Prostate gland (tissue), 2 donors: ENCODE data around the gene ZNF267. TPM values are rescaled to one million over a fixed set of nuclear protein-coding genes. Genes with fewer than 3 reads are reported as not detected.

Experiments
- DNase-seq: peaks from one replicate; pipeline ENCODE4 v3.0.0-alpha.2; 2019; ENCODE audit warnings: low spot score
- H3K27ac ChIP-seq, 2 donors: fragments of 200-600 bp; sonication (generic); 2 replicates each; pipeline ENCODE4 v1.5.1; 2017 to 2019
- H3K27me3 ChIP-seq: fragments of 200-600 bp; sonication (generic); replicated peaks from 2 replicates; pipeline ENCODE4 v1.5.1; 2019; ENCODE audit not compliant: insufficient read depth
- H3K36me3 ChIP-seq, 2 donors: fragments of 200-600 bp; sonication (generic); 1 replicate in 1 of 2; 2 replicates in 1 of 2; pipeline versions ENCODE4 v1.5.1 to v1.8.1; 2017 to 2019
- H3K4me1 ChIP-seq: fragments of 200-600 bp; sonication (generic); replicated peaks from 2 replicates; pipeline ENCODE4 v1.5.1; 2019
- H3K4me3 ChIP-seq, 2 donors: fragments of 200-600 bp; sonication (generic); 2 replicates each; pipeline ENCODE4 v1.5.1; 2017 to 2019
- H3K9me3 ChIP-seq: fragments of 200-600 bp; sonication (generic); 2 replicates; pipeline ENCODE4 v1.5.1; 2017
- POLR2A ChIP-seq: fragments of 450-650 bp; IDR thresholded peaks from one replicate; pipeline ENCODE4 v1.6.1; 2016; ENCODE audit warnings: antibody characterized with exemption, mild to moderate bottlenecking
- POLR2AphosphoS5 ChIP-seq: sonication (generic); formaldehyde crosslinking; IDR thresholded peaks from one replicate; pipeline ENCODE4 v1.6.1; 2017; ENCODE audit warnings: antibody characterized with exemption
- WGBS: methylation state at CpG from one replicate; pipeline ENCODE4 v1.1.5; 2018; 5-methylcytosine and 5-hydroxymethylcytosine counted together
- intact Hi-C: fragments of 100-400 bp; cut with DNase I; formaldehyde crosslinking; loops from one replicate; pipeline ENCODE4 v1.14.2; 2022
- total RNA-seq, 2 donors: library from RNA; depleted of rRNA; stranded (reverse); fragments of >200 nt; gene quantifications; one replicate each; pipeline ENCODE4 v1.1.0, GENCODE V29; 2016
- TF ChIP-seq, protein P1 (sequence below), 4 experiments: fragments of 200-600 bp in 2 of 4; fragments of 450-650 bp in 2 of 4; sonication (generic) in 2 of 4; IDR thresholded peaks; 1 replicate in 3 of 4; 2 replicates in 1 of 4; pipeline ENCODE4 v1.5.1; 2016 to 2019; ENCODE audit warnings: antibody characterized with exemption in 4 of 4, mild to moderate bottlenecking in 2 of 4, moderate library complexity in 2 of 4

ZNF267 gene
- total RNA-seq, 2 donors from 2014 or later = 6.9 to 21.4 TPM

GRCh38 chr16:31869511-31870201 is 4.0 kb upstream of the ZNF267 start:
- H3K27ac ChIP-seq = no peak overlapping the region
- peak; percentile 33 for TF ChIP-seq POLR2AphosphoS5
- TF ChIP-seq, protein P1, sequence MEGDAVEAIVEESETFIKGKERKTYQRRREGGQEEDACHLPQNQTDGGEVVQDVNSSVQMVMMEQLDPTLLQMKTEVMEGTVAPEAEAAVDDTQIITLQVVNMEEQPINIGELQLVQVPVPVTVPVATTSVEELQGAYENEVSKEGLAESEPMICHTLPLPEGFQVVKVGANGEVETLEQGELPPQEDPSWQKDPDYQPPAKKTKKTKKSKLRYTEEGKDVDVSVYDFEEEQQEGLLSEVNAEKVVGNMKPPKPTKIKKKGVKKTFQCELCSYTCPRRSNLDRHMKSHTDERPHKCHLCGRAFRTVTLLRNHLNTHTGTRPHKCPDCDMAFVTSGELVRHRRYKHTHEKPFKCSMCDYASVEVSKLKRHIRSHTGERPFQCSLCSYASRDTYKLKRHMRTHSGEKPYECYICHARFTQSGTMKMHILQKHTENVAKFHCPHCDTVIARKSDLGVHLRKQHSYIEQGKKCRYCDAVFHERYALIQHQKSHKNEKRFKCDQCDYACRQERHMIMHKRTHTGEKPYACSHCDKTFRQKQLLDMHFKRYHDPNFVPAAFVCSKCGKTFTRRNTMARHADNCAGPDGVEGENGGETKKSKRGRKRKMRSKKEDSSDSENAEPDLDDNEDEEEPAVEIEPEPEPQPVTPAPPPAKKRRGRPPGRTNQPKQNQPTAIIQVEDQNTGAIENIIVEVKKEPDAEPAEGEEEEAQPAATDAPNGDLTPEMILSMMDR (IDR thresholded peaks at IDR 0.05) = no peak
- no peak overlapping the region for H3K4me3 ChIP-seq
- no peaks in the 10 kb centered on the region for H3K9me3 ChIP-seq
- no peak for DNase-seq
- H3K36me3 ChIP-seq = no peaks in the 10 kb centered on the region
- intact Hi-C loops = loop anchor here (5.0 to 10.0 kb wide), 5 partner anchors 155 to 885 kb away; partner anchors contain the start of genes HSD3B7, PRSS36 and RUSF1
- H3K4me1 ChIP-seq = no peaks in the 10 kb centered on the region
- no peaks in the 10 kb centered on the region for H3K27me3 ChIP-seq
- 45% methylated on average over 4 of the region's 4 CpGs for WGBS

- 72% methylated on average over 2 of the region's 2 CpGs for WGBS
- TF ChIP-seq POLR2A (no peak), POLR2AphosphoS5 (no peak)
- no peak overlapping the region for H3K27ac ChIP-seq
- H3K4me1 ChIP-seq = no peaks in the 10 kb centered on the region
- H3K9me3 ChIP-seq = no peaks in the 10 kb centered on the region
- H3K36me3 ChIP-seq = no peaks in the 10 kb centered on the region
- no peak for DNase-seq
- H3K4me3 ChIP-seq = no peak overlapping the region
- intact Hi-C loops = loop anchor here (5.0 to 10.0 kb wide), 4 partner anchors 156 to 886 kb away; partner anchors contain the start of genes HSD3B7 and RUSF1
- no peaks in the 10 kb centered on the region for H3K27me3 ChIP-seq
Measured at GRCh38 chr16:31870809-31871208, 2.8 kb upstream of the ZNF267 start.

DNA sequence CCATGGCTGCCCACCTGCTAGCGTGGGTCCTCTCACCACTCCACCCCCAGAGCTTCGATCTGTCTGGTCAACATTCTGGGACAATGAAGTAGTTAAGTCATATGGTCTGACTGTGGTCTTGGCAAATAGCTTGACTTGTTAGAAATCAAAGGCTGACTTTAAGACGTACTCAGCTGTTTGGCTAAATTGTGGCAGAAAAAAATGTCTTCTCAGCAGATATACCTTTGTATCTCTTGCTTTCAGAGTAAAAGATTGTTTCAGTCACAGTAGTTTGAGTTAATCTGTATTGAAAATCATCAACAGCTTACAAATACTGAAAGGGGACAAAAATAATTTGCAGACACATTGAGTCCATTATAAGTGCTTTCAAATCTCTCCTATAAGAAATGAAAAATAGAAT is 2.1 kb upstream of the ZNF267 start:
- Histone ChIP-seq H3K27ac (no peak overlapping the region), H3K4me1 (no peaks in the 10 kb centered on the region), H3K27me3 (no peaks in the 10 kb centered on the region), H3K9me3 (no peaks in the 10 kb centered on the region), H3K4me3 (no peak overlapping the region), H3K36me3 (no peaks in the 10 kb centered on the region)
- TF ChIP-seq POLR2A (no peak), POLR2AphosphoS5 (no peak)
- TF ChIP-seq, protein P1 (IDR thresholded peaks at IDR 0.05) = no peak
- DNase-seq = no peak
- WGBS = 76% methylated on average over 3 of the region's 3 CpGs
- intact Hi-C loops = loop anchor here (5.0 to 10.0 kb wide), 4 partner anchors 157 to 887 kb away; partner anchors contain the start of genes HSD3B7 and RUSF1

DNA sequence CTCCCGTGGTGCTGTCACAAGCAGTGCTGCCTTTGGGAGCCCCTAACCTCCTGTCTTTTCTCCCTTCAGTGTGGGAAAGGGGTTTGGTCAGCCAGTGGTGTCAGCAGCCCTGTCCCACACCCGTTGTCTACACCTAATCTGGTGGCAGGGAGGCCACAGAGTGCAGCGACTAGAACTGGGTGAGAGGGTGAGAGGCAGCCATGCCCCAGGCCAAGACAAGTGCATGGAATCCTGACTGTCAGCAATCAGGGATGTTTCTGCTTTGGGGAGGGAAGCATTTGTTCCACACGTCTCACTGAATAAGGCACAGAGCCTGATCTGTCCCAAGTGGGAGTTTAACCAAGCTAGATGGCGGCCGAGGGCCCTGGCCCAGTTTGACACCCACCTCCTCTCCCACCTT is 1.4 kb upstream of the ZNF267 start:
- H3K4me1 ChIP-seq = no peaks in the 10 kb centered on the region
- no peak overlapping the region for H3K4me3 ChIP-seq
- no peak for DNase-seq
- intact Hi-C loops = loop anchor here (5.0 to 10.0 kb wide), 4 partner anchors 157 to 887 kb away; partner anchors contain the start of genes HSD3B7 and RUSF1
- WGBS = 92% methylated on average over 6 of the region's 6 CpGs
- TF ChIP-seq, protein P1 (IDR thresholded peaks at IDR 0.05) = no peak
- TF ChIP-seq POLR2A = no peak
- TF ChIP-seq POLR2AphosphoS5 = no peak
- no peak overlapping the region for H3K27ac ChIP-seq
- H3K9me3 ChIP-seq = no peaks in the 10 kb centered on the region
- H3K27me3 ChIP-seq = no peaks in the 10 kb centered on the region
- H3K36me3 ChIP-seq = no peaks in the 10 kb centered on the region

DNA sequence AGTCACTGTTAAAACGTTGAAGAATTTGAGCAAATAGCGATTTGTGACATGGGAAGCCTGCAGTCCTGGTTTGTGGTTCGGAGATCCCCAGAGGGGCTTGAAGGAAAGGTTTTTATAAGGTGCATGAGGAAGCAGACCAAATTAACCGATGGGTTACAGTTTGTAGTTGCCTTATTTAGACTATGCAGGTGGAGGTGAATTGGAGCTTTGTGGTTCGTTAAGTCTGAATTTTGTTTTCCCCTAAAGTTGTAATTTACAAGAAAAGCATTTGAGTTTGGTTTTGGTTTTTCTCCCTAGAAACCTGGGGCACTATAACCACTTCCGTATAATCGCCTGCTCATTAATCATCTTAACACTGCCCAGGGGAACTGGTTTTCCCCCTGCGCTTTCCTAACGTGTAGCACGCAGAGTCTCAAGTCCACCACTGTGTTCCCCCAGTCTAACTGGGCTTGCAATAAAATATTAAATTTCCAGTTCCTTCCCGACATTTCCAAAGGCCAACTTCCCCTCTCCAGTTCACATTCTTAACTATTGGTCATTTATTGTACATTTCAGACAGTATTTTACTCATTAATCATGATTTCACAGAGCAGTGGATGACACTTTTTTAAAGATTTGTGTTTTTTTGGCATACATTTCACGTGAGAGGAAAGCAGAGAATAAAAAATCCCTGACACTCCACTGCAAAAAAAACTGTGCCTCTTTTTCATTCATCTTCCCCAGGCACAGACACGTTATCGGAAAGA is 932 bp downstream of the ZNF267 start:
- Histone ChIP-seq H3K27me3 (no peaks in the 10 kb centered on the region), H3K27ac (peak overlapping the region; percentile 84 to 85), H3K36me3 (no peaks in the 10 kb centered on the region), H3K9me3 (no peaks in the 10 kb centered on the region), H3K4me3 (peak overlapping the region; percentile 96 to 99), H3K4me1 (no peaks in the 10 kb centered on the region)
- WGBS = 3% methylated on average over 14 of the region's 14 CpGs
- TF ChIP-seq POLR2A (no peak), POLR2AphosphoS5 (no peak)
- TF ChIP-seq, protein P1 (IDR thresholded peaks at IDR 0.05) = no peak
- intact Hi-C loops = loop anchor here (5.0 to 10.0 kb wide), 4 partner anchors 160 to 890 kb away; partner anchors contain the start of genes HSD3B7 and RUSF1
- DNase-seq = no peak
